Hepatic stellate cell (primary cell): ENCODE data around the gene HMG20A.
"Not testable (repeated sequence)": the region's sequence is repeated elsewhere in the genome, so short reads cannot be mapped to it uniquely, and the experiment has no call there.

Experiments
- DNase-seq: peaks from one replicate; pipeline ENCODE4 v3.0.0; 2011; ENCODE audit warnings: low spot score

HMG20A gene

DNA sequence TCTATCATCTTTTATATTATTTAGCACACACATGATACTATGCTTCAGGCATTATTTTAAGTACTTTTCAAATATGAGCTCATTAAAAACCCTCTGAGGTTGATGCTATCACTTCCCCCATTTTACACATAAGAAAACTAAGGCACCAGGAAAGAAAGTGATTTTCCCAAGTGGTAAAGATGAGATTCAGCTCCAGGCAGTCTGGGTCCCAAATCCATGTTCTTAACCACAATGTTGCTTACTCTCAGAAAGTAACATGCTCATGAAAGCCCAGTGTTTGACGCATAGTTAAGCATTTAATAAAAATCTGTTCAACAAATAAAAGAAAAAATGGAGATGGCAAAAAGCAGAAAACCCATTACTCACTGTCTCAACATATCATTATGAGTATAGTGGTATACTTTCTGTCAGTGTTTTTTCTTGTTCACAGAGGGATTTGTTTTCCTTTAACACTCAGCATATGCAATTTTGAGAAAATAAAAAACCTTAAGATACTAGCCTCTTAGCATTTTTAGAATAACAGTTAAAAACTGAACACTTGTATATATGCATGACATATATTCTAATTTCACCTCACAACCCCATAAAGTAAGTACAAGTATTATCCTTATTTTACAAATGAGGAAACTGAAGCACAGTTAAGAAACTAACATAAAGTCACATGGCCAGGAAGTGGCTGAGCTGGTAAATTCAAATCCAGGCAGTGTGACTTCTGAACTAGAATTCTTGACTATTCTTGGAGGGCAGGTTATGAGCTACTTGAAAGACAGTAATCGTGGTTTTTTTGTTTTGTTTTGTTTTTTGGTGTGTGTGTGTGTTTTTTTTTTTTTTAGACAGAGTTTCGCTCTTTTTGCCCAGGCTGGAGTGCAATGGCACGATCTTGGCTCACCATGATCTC, 11.2 kb upstream of the HMG20A start:
- no peak for DNase-seq

DNA sequence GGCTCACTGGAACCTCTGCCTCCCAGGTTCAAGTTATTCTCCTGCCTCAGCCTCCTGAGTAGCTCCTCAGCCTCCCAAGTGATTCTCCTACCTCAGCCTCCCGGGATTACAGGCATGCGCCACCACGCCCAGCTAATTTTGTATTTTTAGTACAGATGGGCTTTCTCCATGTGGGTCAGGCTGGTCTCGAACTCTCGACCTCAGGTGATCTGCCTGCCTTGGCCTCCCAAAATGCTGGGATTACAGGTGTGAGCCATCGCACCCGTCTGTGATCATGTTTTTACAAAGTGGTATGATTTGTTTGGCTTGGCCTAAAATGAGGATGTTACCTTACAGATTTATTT, 10.6 kb upstream of the HMG20A start:
- DNase-seq: not testable (repeated sequence)

DNA sequence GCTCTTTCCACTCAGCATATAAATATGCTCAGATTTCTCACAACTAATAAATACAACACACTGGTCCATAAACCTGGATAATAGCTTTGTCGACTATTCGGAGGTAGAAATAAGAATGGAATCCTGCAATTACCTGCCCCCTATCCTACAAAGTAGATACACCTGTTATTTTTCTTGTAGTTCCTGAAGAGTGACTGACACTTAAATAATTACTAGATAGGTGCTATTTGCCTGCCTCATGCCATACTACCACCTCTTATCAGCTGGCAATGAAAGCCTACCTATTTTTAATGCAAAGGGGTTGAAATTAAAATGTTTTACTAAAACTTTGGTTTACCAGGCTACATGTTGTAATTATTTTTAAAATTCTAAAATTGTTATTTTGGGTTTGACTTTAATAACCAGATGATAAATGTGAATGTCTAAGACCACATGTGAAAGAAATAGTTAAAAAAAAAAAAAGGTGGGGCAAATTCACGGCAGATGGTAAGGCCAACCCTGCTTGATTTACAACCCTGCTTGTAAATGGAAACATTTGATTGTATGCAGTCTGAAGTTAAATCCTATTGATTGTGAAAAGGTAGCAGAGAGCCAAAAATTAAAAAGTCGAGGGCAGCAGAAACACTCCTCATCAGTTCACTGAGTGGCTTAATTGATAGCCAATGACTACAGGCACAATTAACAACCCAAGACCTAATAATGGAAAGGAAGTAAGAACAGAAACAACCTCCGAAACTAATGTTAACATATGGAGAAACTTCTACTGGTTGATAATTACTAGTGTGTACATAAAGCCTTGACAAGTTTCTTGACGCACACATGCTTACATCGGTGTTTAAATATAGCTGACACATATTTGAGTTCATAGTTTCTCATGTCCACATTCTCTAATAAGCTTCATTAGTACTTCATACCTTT, 9.7 kb upstream of the HMG20A start:
- DNase-seq: no peak

DNA sequence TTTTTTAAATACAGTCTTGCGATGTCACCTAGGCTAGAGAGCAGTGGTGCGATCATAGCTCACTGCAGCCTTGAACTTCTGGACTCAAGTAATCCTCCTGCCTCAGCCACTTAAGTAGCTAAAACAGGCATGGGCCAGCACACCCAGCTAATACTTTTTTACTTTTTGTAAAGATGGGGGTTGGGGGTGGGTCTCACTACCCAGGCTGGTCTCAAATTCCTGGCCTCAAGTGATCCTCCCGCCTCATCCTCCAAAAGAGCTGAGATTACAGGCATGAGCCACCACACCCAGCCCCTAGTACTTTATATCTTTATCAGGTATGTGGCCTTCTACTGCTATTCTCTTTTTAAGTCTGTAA, 9.1 kb upstream of the HMG20A start:
- DNase-seq: no peak

DNA sequence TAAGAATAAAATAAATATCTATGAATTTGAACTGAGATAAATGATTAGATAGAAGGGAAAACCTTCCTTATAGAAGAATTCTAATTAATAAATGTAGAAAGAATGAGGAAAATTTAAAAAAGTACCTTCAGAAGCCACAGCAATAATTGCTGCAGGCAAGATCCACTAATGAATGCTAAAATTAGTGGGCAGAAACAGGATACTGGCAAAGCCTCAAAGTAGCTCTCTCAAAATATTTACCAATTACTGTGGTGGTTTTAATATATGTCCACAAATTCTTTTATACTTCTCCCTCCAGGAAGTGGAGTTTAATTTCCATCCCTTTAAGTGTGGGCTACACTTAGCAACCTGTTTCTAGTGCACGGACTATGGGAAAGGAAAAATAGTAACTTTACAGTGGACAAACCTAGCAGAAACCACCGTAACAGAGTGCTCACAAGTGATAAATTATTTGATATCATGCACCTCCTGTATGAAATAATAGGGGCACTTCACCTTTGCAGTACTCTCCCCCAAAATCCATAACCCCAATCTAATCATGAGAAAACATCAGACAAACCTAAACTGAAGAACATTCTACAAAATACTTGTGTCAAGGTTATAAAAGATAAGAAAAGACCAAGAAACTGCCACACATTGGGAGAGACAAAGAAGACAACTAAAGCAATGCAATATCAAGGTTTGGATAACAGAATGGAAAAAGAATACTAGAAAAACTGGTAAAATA, 7.6 kb upstream of the HMG20A start:
- DNase-seq: no peak

DNA sequence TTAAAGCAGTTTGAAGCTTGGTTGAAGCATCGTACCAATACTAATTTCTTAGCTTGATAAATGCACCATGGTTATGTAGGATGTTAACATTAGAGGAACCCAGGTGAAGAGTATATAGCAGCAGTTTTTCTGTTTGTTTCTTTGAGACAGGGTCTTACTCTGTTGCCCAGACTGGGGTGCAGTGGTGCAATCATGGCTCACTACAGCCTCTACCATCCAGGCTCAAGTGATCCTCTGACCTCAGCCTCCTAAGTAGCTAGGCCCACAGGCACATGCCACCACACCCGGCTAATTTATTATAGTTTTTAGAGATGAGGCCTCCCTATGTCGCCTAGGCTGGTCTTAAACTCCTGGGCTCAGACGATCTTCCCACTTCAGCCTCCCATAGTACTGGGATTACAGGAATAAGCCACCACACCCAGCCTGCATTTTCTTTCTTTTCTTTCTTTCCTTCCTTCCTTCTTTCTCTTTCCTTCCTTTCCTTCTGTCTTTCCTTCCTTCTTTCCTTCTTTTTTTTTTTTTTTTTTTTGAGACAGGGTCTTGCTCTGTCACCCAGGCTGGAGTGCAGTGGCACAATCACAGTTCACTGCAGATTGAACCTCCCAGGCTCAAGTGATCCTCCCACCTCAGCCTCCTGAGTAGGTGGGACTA, 6.9 kb upstream of the HMG20A start:
- DNase-seq: no peak

DNA sequence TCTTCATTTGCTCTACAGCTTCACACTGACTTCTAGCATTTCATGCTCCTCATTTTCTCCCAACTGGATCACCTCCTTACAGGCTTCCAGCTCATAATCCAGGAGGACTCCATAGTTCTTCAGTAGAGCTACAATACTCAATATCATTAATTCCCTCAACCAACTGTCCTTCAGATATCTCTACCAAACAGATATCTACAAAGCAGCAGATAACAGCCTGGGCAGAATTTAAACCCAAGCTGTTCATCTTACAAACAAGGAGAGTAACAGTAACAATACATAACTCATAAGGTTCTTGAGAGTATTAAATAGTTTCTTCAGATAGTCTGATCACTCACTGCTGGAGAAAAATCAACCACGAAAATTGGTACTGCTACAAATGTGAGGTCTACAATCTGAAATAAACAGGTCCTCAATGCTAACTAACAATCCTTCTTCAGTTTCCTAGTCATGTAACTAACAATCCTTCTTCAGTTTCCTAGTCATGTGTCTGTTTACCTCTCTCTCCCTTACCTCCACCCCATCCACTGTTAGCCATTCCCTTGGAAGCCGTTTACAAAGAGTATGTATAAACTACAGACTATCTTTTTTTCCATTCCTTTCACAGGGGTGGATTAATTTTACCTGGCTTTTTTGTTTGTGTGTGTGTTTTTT, 5.8 kb upstream of the HMG20A start:
- no peak for DNase-seq

DNA sequence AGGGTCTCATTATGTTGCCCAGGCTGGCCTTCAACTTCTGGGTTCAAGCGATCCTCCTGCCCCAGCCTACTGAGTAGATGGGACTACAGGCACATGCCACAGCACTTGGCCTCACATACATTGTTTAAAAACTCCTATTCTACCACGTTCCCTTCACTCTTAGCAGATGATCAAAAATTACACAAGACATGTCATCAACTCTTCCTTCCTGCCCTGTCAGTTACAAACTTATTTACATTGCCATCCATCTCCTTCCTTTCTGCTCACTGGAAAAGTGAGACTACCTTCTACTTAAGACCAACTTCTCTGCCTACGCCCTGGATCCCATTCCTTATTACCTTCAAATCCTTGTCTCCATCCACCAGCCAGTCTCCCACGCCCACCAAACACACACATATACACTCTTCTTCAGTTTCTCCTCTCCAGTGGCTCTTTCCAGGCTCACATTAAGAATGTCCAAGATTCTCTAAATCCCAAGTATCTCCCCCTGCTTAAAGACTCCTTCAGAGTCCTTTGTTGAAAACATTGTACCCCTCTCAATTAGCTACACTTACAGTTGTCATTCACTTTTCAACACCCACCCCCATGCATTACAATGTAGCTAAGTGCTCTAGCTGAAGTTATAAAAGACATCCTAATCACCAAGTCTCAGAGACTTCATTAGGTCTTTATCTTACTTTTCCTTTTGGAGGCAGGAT, 5.1 kb upstream of the HMG20A start:
- no peak for DNase-seq

DNA sequence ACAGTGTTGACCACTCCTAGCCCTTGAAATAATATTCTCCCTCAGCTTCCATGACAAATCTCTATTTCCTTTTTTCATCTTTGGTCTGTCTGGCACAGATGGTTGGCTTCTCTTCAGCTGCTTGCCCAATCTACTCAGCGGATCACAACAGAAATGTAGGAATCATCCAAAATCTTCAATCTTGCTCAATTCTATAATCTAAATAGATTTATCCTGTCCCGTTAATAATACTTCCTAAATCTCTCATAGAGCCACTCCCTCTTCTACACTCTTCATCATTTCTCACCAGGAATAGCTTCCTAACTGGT, 4.6 kb upstream of the HMG20A start:
- no peak for DNase-seq

DNA sequence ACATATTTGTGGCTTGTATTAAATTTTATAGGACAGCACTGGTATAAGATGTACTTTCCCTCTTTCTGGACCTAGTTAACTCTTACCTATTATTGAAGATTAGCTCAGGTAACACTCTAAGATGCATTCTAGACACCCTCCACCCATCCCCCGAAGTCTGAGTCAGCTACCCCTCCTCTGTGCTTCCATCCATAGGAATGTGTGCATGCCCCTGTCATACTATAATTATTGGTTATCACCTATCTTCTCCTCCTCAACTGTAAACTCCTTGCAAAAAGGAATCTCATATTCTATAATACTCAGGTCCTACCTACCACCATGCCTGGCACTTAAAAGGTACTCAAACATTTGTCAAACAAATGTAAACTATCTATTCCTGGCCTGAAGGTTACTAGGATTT, 3.7 kb upstream of the HMG20A start:
- no peak for DNase-seq

DNA sequence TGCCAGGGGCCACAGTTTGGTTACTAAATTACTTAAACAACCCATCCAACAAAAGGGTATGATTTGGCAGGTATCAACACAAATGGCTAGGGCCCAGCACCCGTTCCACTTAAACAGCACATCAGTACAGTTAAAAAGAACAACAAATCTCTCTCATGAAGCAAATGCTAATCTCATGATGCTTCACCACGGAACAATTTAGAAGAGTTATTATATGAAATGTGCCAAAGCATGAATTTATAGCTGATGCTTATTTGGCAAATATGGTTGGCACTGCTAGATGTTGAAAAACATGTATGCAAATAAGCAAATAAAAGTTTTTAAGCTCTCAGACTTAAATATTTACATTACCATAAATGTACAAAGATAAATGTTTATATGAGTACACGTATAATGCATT, 3.1 kb upstream of the HMG20A start:
- DNase-seq: no peak

DNA sequence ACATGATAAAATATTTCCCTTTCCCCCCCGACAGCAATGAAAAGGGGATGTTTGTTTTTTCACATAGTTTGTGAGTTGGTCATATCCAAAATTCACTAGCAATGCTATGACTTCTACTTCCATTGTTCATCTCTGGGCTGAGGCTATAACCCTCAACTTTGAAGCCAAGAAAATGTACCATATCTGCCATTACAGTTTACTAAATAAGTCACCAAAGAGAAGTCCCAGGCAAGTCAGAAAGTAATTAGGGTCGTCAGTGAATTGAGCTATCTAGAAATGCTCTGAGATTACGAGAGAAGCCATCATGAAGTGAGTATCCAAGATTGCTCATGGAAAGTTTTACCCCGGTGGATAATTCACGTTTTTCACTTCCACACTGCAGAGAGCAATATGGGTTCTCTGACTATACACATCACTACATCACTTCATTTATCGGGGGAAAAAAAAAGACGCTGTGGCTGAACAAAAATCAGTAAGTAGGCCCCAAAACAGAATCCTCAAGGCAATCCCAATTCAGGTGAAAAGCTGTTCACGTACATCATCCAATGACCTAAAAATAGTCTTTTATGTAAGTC, 2.2 kb upstream of the HMG20A start:
- DNase-seq: peak; percentile 40

DNA sequence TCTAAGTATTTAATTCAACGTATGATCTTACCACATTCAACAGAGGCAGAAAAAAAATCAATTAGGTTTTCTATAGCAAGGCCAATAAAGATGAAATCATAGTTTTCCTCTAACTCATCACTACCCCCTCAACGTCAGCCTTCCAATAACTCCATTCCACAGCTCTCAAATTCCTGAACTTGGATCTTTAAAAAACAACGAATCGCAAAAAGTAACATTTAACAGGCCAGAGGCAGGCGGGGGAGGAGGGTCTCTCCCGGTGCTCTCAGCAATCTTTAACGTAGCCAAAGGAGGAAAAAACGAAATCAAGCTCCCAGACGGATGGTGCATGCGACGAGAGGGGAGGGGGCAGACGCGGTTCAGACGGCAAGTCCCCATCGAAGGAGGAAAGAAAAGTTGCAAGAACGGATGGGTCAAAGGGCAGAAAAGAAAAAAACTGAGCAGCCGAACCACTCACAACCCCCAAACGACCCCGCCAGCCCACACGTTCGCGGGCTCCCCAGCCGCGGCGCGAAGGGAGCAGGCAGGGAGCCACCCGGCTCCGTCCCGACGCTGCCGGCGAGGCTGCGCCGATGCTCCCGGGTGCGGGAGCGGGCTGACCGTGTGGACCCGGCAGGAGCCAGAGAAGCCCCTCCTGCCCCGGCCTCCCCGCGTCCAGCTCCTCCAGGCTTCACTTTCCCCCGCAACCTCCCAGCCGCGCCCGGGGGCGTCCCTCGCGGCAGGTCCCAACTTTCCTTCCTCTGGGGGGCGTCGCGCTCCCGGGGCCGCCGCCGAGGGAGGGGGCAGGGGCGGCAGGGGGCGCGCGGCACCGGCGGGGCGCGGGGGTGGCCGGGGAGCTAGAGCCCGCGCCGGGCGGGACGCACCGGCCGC, 1.5 kb upstream of the HMG20A start:
- peak; percentile 42 for DNase-seq

DNA sequence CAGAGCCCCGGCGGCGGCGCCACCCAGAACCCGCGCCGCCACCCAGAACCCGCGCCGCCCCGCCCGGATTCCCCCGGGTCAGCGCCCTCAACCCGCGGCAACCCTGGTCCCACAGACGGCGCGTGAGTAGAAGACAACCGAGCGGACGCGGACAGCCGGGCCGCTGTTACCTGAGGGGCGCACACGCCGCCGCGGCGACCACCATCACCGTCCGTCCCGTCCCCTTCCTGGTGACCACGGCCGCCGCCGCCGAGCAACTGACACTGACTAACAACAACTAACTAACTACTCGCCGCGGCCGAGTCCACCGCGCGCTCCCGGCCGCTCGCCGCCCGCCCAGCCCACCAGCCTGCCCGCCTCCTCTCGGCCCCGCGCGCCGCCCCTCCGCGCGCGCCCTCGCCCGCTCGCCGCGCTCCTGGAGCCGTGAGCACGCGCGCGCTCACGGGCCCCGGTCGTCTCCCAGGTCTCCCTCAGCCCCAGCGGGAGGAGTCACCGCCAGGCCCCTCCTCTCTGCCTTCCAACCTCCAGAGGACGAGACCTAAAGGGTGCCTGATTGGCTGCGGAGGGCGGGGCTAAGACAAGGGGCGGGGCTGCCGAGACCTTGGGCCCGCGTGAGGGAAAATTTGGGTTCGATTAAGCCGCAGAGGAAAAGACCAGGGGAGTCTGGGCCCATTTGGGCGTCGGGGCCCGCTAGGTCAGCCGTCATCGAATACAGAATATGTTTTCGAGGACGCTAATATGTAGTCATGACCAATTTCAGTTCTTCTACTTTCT, 665 bp upstream of the HMG20A start, which contains the start of gene PEAK1:
PEAK1 (minus strand) TSS at position 269 of the 774 bp plus-strand sequence. CDS start 238,178 bp downstream, outside the sequence.
- peak; percentile 93 for DNase-seq

DNA sequence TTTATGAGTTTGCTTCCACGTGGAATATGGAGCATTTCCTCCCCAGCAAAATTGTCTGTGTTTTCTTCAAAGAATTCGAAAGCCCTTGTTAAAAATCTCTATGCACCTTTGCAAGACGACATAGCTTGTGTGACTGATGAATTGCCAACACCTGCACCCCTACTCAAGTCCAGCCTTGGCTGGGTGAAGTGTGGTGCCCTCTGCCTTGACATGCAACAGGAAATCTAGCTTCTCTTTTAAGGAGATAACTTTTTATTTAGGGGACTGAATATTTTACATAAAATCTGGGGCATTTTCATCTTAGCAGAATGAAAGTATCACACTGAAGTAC, 647 bp downstream of the HMG20A start:
- DNase-seq: no peak

DNA sequence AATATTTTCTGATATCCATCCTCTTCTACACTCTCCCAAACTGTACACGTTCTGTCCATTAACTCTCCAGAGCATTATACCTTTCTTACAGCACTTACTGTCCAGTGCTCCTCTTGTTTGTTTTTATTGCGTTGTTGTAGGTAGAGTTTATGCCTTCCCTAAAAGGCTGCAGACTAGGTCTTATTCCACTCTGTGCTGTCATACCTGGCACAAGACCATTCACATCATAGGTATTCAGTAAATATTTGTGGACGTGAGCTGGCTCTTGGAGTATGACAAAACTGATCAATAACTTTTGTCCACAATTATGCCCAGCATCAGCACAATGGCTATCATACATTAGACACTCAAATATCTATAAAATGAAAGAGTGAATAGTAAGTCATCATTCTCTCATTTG, 4.4 kb downstream of the HMG20A start:
- DNase-seq: no peak

DNA sequence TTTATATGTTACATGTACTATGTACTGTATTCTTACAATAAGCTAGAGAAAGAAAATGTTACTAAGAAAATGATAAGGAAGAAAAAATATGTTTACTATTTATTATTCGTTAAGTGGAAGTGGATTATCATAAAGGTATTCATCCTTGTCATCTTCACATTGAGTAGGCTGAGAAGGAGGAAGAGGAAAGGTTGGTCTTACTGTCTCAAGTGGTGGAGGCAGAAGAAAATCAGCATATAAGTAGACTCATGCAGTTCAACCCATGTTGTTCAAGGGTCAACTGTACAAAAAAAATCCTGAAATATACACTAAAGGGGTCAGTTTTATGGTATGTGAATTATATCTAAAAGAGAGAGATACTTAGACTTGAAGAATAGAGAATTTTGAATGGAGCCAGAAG, 5.7 kb downstream of the HMG20A start:
- no peak for DNase-seq

DNA sequence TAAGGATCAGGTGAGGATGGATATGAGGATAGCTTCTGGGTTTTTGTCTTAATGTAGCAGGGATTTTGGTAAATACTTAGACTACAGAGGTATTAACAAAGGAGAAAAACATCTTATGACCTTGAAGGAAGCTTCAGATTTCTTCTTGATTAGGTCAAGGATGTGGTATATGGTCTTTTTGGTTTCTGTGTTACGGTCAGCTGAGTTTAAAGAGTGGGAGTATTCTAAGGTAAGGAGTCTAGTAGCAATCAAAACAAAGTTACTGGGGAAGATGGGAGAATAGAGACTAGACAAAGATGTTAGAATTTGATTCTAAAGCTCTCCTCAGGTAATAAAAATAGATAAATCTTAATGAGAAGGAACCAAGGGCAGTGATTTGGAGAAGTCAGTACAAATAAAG, 6.2 kb downstream of the HMG20A start:
- DNase-seq: no peak

DNA sequence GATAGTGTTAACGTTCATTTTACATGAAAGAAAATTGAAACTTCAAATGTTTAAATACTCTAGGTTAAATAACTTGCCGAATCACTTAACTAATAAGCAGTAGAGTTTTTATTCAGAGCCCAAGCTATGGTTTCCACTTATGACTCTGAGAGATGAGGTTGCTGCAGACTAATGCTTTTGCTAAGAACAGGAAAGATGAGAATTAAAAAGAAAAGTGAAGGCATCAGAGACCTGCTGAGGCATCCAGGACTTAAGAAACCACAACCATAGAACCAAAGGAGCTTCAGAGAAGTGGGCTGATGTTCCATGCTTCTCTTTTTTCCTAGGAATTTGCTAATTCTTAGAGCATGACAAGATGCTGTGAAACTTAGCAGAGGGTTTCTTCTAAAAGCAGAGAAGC, 9.5 kb downstream of the HMG20A start:
- DNase-seq: no peak
